SK-N-MC (cell line): ENCODE results near the gene FSIP1.
"Not testable (repeated sequence)": the region's sequence is repeated elsewhere in the genome, so short reads cannot be mapped to it uniquely, and the experiment has no call there.

Experiments
- DNase-seq: peaks from one replicate; pipeline ENCODE4 v3.0.0-alpha.2; 2011; ENCODE audit warnings: low read depth, low spot score
- H3K27ac ChIP-seq: fragments of 200-600 bp; sonication (generic); 2 replicates; pipeline ENCODE4 v1.5.1; 2016; ENCODE audit warnings: mixed run types
- H3K36me3 ChIP-seq: fragments of 200-600 bp; sonication (generic); 2 replicates; pipeline ENCODE4 v1.6.1; 2017; ENCODE audit warnings: antibody characterized with exemption, low read length, mixed read lengths; ENCODE audit not compliant: insufficient read depth
- H3K4me3 ChIP-seq: fragments of 200-600 bp; sonication (generic); 2 replicates; pipeline ENCODE4 v1.5.1; 2016
- H3K9ac ChIP-seq: fragments of 200-600 bp; sonication (generic); 2 replicates; pipeline ENCODE4 v1.8.0; 2017; ENCODE audit warnings: mixed run types, mixed read lengths; ENCODE audit not compliant: insufficient read length
- H3K9me3 ChIP-seq: fragments of 200-600 bp; sonication (generic); 2 replicates; pipeline ENCODE4 v1.6.1; 2017; ENCODE audit warnings: low read depth, mild to moderate bottlenecking, antibody characterized with exemption, low read length, moderate library complexity, mixed read lengths
- EZH2 ChIP-seq: fragments of 200-600 bp; sonication (generic); IDR thresholded peaks from one replicate; pipeline ENCODE4 v1.6.1; 2017; ENCODE audit warnings: antibody characterized with exemption
- FOXP2 ChIP-seq: optimal IDR thresholded peaks from 2 replicates; pipeline ENCODE3; 2011; ENCODE audit warnings: mild to moderate bottlenecking, moderate library complexity; ENCODE audit not compliant: insufficient read depth; ENCODE audit errors: extremely low read length, control extremely low read depth
- POLR2AphosphoS5 ChIP-seq: IDR thresholded peaks from 2 replicates; pipeline ENCODE4 v1.6.1; 2012; ENCODE audit warnings: mild to moderate bottlenecking, low read depth, low read length, borderline replicate concordance

FSIP1 gene

GRCh38 chr15:39782441-39783138, at the start of gene FSIP1:
Gene FSIP1, minus strand, starts transcription at chr15:39782841. Its CDS starts 6,317 bp downstream, at chr15:39776524.
- Histone ChIP-seq H3K36me3 (no peaks in the 10 kb centered on the region), H3K27ac (peak within 1 kb of the TSS; percentile 22; the same call in 1 of the 2 replicates), H3K9me3 (no peaks in the 10 kb centered on the region), H3K4me3 (peak within 1 kb of the TSS; percentile 98), H3K9ac (peak within 1 kb of the TSS; percentile 82)
- DNase-seq = peak; percentile 87
- no peak for TF ChIP-seq EZH2
- TF ChIP-seq FOXP2 = no peak
- peak; percentile 72 for TF ChIP-seq POLR2AphosphoS5

GRCh38 chr15:39830166-39830565, 47.5 kb upstream of the FSIP1 start:
- peak overlapping the region; percentile 52; the same call in 1 of the 2 replicates for H3K27ac ChIP-seq
- H3K9ac ChIP-seq = no peak overlapping the region
- H3K36me3 ChIP-seq = no peaks in the 10 kb centered on the region
- no peaks in the 10 kb centered on the region for H3K9me3 ChIP-seq
- TF ChIP-seq EZH2 = no peak
- no peak for TF ChIP-seq POLR2AphosphoS5
- TF ChIP-seq FOXP2 = no peak
- no peak for DNase-seq
- H3K4me3 ChIP-seq = no peak overlapping the region

- no peak for TF ChIP-seq POLR2AphosphoS5
- no peak for TF ChIP-seq FOXP2
- TF ChIP-seq EZH2 = no peak
- Histone ChIP-seq H3K9ac (no peak overlapping the region), H3K4me3 (no peak overlapping the region), H3K27ac (no peak overlapping the region), H3K36me3 (no peaks in the 10 kb centered on the region), H3K9me3 (no peaks in the 10 kb centered on the region)
- no peak for DNase-seq
Measured at GRCh38 chr15:39828374-39828931, 45.8 kb upstream of the FSIP1 start.

- Histone ChIP-seq H3K4me3 (no peak overlapping the region), H3K36me3 (no peaks in the 10 kb centered on the region), H3K9ac (no peak overlapping the region), H3K9me3 (no peaks in the 10 kb centered on the region), H3K27ac (no peak overlapping the region)
- no peak for TF ChIP-seq EZH2
- no peak for TF ChIP-seq FOXP2
- no peak for DNase-seq
Measured at GRCh38 chr15:39826975-39827374, 44.3 kb upstream of the FSIP1 start.

- TF ChIP-seq FOXP2 (no peak), EZH2 (no peak), POLR2AphosphoS5 (no peak)
Measured at GRCh38 chr15:39823634-39824033, 41.0 kb upstream of the FSIP1 start.

GRCh38 chr15:39820050-39820602, 37.5 kb upstream of the FSIP1 start:
- no peak for DNase-seq
- H3K27ac ChIP-seq = 0 out of 2 replicates have a peak overlapping the region, but pooled peaks have one; percentile 2
- H3K4me3 ChIP-seq = no peak overlapping the region
- H3K9me3 ChIP-seq = no peaks in the 10 kb centered on the region
- TF ChIP-seq EZH2 (no peak), POLR2AphosphoS5 (no peak), FOXP2 (no peak)
- no peaks in the 10 kb centered on the region for H3K36me3 ChIP-seq
- no peak overlapping the region for H3K9ac ChIP-seq

More at GRCh38 chr15:39823634-39824033, 41.0 kb upstream of the FSIP1 start:
- DNase-seq = no peak
- Histone ChIP-seq H3K9me3 (no peaks in the 10 kb centered on the region), H3K36me3 (no peaks in the 10 kb centered on the region), H3K9ac (no peak overlapping the region), H3K4me3 (no peak overlapping the region), H3K27ac (no peak overlapping the region)

- no peak for TF ChIP-seq POLR2AphosphoS5
- DNase-seq = no peak
- Histone ChIP-seq H3K36me3 (no peaks in the 10 kb centered on the region), H3K27ac (peak overlapping the region; percentile 2; the same call in 1 of the 2 replicates), H3K9ac (no peak overlapping the region), H3K9me3 (no peaks in the 10 kb centered on the region), H3K4me3 (no peak overlapping the region)
Measured at GRCh38 chr15:39819533-39819932, 36.9 kb upstream of the FSIP1 start.

GRCh38 chr15:39817892-39818291, 35.3 kb upstream of the FSIP1 start:
- H3K27ac ChIP-seq = no peak overlapping the region
- H3K36me3 ChIP-seq = no peaks in the 10 kb centered on the region
- TF ChIP-seq POLR2AphosphoS5 (no peak), FOXP2 (no peak), EZH2 (no peak)
- H3K9me3 ChIP-seq = no peaks in the 10 kb centered on the region
- no peak overlapping the region for H3K9ac ChIP-seq
- no peak overlapping the region for H3K4me3 ChIP-seq
- no peak for DNase-seq

- H3K9ac ChIP-seq = no peak overlapping the region
- TF ChIP-seq EZH2 = no peak
- TF ChIP-seq POLR2AphosphoS5 = no peak
- no peak for TF ChIP-seq FOXP2
- H3K9me3 ChIP-seq = no peaks in the 10 kb centered on the region
- no peak overlapping the region for H3K27ac ChIP-seq
- no peaks in the 10 kb centered on the region for H3K36me3 ChIP-seq
- no peak for DNase-seq
- H3K4me3 ChIP-seq = no peak overlapping the region
Measured at GRCh38 chr15:39814489-39814888, 31.8 kb upstream of the FSIP1 start.

- not testable (repeated sequence) for H3K9ac ChIP-seq, H3K4me3 ChIP-seq, H3K36me3 ChIP-seq, DNase-seq, H3K9me3 ChIP-seq, H3K27ac ChIP-seq
Measured at GRCh38 chr15:39812651-39813050, 30.0 kb upstream of the FSIP1 start.
